Purkinje cell (primary cell): ENCODE measurements around the gene MYCL. TPM values are rescaled to one million over a fixed set of nuclear protein-coding genes. Genes with fewer than 3 reads are reported as not detected.

Experiments used
- polyA plus RNA-seq: library from polyadenylated mRNA; unstranded; fragments of >200 nt; fragmentation: Nextera tagmentation; gene quantifications from 2 replicates; pipeline ENCODE4 v1.2.1, GENCODE V29; 2014

The MYCL gene
- not detected in 2 replicates for polyA plus RNA-seq

GRCh38 chr1:39901714-39902459, at the start of gene MYCL:
Gene MYCL, minus strand, starts transcription at chr1:39901917. Its CDS starts 483 bp downstream, at chr1:39901434.

Other genes with a start within 250 kb of the MYCL start
- not detected in 2 replicates for gene NT5C1A, start 229.8 kb downstream of the MYCL start, polyA plus RNA-seq
- gene HPCAL4, start 210.5 kb downstream of the MYCL start, polyA plus RNA-seq, result 1.7 and 5.2 TPM in 2 replicates
- gene PPIE, start 163.0 kb downstream of the MYCL start, polyA plus RNA-seq, result 33.6 and 61.4 TPM in 2 replicates
- gene OXCT2, start 130.6 kb downstream of the MYCL start, polyA plus RNA-seq, result not detected in 2 replicates
- gene BMP8B, start 113.1 kb downstream of the MYCL start, polyA plus RNA-seq, result not detected in 2 replicates
- 8.1 and 9.9 TPM in 2 replicates for gene TRIT1, start 18.4 kb downstream of the MYCL start, polyA plus RNA-seq
- gene MFSD2A, start 53.2 kb upstream of the MYCL start, polyA plus RNA-seq, result 0.73 and 4.1 TPM in 2 replicates
- 80.5 and 103 TPM in 2 replicates for gene CAP1, start 138.8 kb upstream of the MYCL start, polyA plus RNA-seq
- gene PPT1, start 195.3 kb upstream of the MYCL start, polyA plus RNA-seq, result 156 and 195 TPM in 2 replicates